Activated B cell treated with CpG ODN at 0.5 μM for 24 hours (primary cell): ENCODE data around the gene MYH7B. TPM values are rescaled to one million over a fixed set of nuclear protein-coding genes. Genes with fewer than 3 reads are reported as not detected.

Experiments
- ATAC-seq: fragments of 200-7000 bp; cut with Tn5 transposase; one replicate; pipeline ENCODE4 v1.10.0; 2021; ENCODE audit warnings: low read depth, mild to moderate bottlenecking, moderate library complexity
- CTCF ChIA-PET: fragments of 350-600 bp; sonication (Branson Sonifier 250); formaldehyde crosslinking; loops from one replicate; lab custom pipeline; 2021; ENCODE audit warnings: antibody characterized with exemption; lab: Charles Lee
- POLR2A ChIA-PET: fragments of 350-600 bp; sonication (Branson Sonifier 250); formaldehyde crosslinking; loops from one replicate; lab custom pipeline; 2021; ENCODE audit warnings: antibody characterized with exemption; lab: Charles Lee
- DNase-seq: peaks from one replicate; pipeline ENCODE4 v3.0.0; 2022
- H3K27ac Mint-ChIP-seq: one replicate; pipeline ENCODE4 v1.8.0; 2020; ENCODE audit warnings: mixed read lengths
- H3K27me3 Mint-ChIP-seq: one replicate; pipeline ENCODE4 v1.8.0; 2021; ENCODE audit warnings: mixed read lengths
- H3K36me3 Mint-ChIP-seq: one replicate; pipeline ENCODE4 v1.8.0; 2021; ENCODE audit warnings: low read depth, mixed read lengths
- H3K4me1 Mint-ChIP-seq: one replicate; pipeline ENCODE4 v1.8.0; 2021; ENCODE audit warnings: mixed read lengths
- H3K4me3 Mint-ChIP-seq: one replicate; pipeline ENCODE4 v1.8.0; 2020; ENCODE audit warnings: mild to moderate bottlenecking, mixed read lengths
- H3K9me3 Mint-ChIP-seq: one replicate; pipeline ENCODE4 v1.8.0; 2020; ENCODE audit warnings: mixed read lengths
- CTCF ChIP-seq: fragments of 200-600 bp; IDR thresholded peaks from one replicate; pipeline ENCODE4 v1.8.0; 2022; ENCODE audit warnings: antibody characterized with exemption, mild to moderate bottlenecking
- intact Hi-C: fragments of 100-400 bp; cut with micrococcal nuclease; formaldehyde crosslinking; loops from one replicate; pipeline ENCODE4 v1.15.1; 2024
- total RNA-seq: library from RNA; stranded (reverse); gene quantifications from 2 replicates; pipeline ENCODE4 v1.2.3, GENCODE V29; 2022

Gene MYH7B
- total RNA-seq, 1 donor from 2014 or later: 0.35 TPM

- DNase-seq (no peak), ATAC-seq (no peak)
- no peak for TF ChIP-seq CTCF
- no peaks in the 10 kb centered on the region for H3K9me3 Mint-ChIP-seq
- H3K27ac Mint-ChIP-seq: no peak overlapping the region
- no peak overlapping the region for H3K4me3 Mint-ChIP-seq
- no peaks in the 10 kb centered on the region for H3K4me1 Mint-ChIP-seq
- peaks cover 11% of the 10 kb centered on the region for H3K27me3 Mint-ChIP-seq
- CTCF ChIA-PET: no interaction called here
- POLR2A ChIA-PET: no interaction called here
- intact Hi-C loops: no loop called here
- peaks cover 2% of the 10 kb centered on the region for H3K36me3 Mint-ChIP-seq
These were observed 31.9 kb downstream of the MYH7B start for GRCh38 chr20:34987288-34988190.

- no peak overlapping the region for H3K4me3 Mint-ChIP-seq
- DNase-seq: no peak
- no peaks in the 10 kb centered on the region for H3K4me1 Mint-ChIP-seq
- H3K9me3 Mint-ChIP-seq: no peaks in the 10 kb centered on the region
- no peak overlapping the region for H3K27ac Mint-ChIP-seq
- POLR2A ChIA-PET: interaction anchor here (0.6 kb wide), 1 partner anchor 136 kb away, joined by 3 read pairs; no protein-coding TSS in a partner anchor
- no peak for TF ChIP-seq CTCF
- CTCF ChIA-PET: no interaction called here
- intact Hi-C loops: no loop called here
- ATAC-seq: no peak
- H3K27me3 Mint-ChIP-seq: peaks cover 7% of the 10 kb centered on the region
- H3K36me3 Mint-ChIP-seq: peaks cover 2% of the 10 kb centered on the region
These were observed 32.5 kb downstream of the MYH7B start for GRCh38 chr20:34988191-34988540.

GRCh38 chr20:34989118-34989517, 33.5 kb downstream of the MYH7B start:
- ATAC-seq (no peak), DNase-seq (no peak)
- Mint-ChIP-seq H3K36me3 (peaks cover 11% of the 10 kb centered on the region), H3K27me3 (peaks cover 2% of the 10 kb centered on the region), H3K4me1 (no peaks in the 10 kb centered on the region), H3K27ac (no peak overlapping the region), H3K9me3 (no peaks in the 10 kb centered on the region), H3K4me3 (no peak overlapping the region)
- CTCF ChIA-PET: no interaction called here
- POLR2A ChIA-PET: no interaction called here
- intact Hi-C loops: no loop called here
- TF ChIP-seq CTCF: no peak

- Mint-ChIP-seq H3K27me3 (peaks cover 2% of the 10 kb centered on the region), H3K4me3 (no peak overlapping the region), H3K27ac (no peak overlapping the region), H3K36me3 (peaks cover 15% of the 10 kb centered on the region), H3K9me3 (no peaks in the 10 kb centered on the region), H3K4me1 (no peaks in the 10 kb centered on the region)
- ChIA-PET CTCF (no interaction called here), POLR2A (no interaction called here)
- intact Hi-C loops: no loop called here
- TF ChIP-seq CTCF: no peak
- DNase-seq: no peak
- ATAC-seq: no peak
These were observed 34.0 kb downstream of the MYH7B start for GRCh38 chr20:34989670-34990069.

- Mint-ChIP-seq H3K4me3 (no peak overlapping the region), H3K9me3 (no peaks in the 10 kb centered on the region)
- TF ChIP-seq CTCF: no peak
These were observed 34.6 kb downstream of the MYH7B start for GRCh38 chr20:34990231-34990630.

More at GRCh38 chr20:34990231-34990630, 34.6 kb downstream of the MYH7B start:
- Mint-ChIP-seq H3K36me3 (peaks cover 19% of the 10 kb centered on the region), H3K27ac (no peak overlapping the region), H3K4me1 (no peaks in the 10 kb centered on the region), H3K27me3 (no peaks in the 10 kb centered on the region)
- intact Hi-C loops: no loop called here
- DNase-seq: no peak
- POLR2A ChIA-PET: no interaction called here
- CTCF ChIA-PET: no interaction called here
- no peak for ATAC-seq
